ENCODE measurements around the gene ALOX5. TPM values are rescaled to one million over a fixed set of nuclear protein-coding genes. Genes with fewer than 3 reads are reported as not detected.

The ALOX5 gene
- total and polyA plus RNA-seq, 4 donors: 2.9 to 16.9 (median 8.4) TPM

DNA sequence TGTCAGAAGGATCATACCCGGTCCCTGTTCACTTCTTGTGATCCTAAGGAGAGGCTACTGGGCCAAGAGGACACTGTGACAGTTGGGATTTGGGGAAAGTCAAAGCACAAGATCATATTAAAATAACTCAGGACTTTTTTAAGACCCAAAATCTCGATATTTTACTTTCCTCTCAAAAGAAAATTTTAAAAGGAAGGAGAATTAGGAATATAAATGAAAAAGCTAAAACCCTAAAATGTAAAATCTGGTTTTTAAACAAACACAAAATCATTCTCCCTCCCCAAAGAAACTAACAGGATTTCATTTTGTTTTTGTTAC is 36.4 kb downstream of the ALOX5 start:
- Histone ChIP-seq H3K4me1 (ENCODE audit: control insufficient read depth in 4 of 4, insufficient read depth in 4 of 4, low read length in 3 of 4) (no peaks in the 10 kb centered on the region), H3K9ac (ENCODE audit: low read depth in 1 of 2, low read length in 2 of 2) (no peak overlapping the region), H3K9me3 (ENCODE audit: control insufficient read depth in 4 of 4, low read length in 3 of 4) (no peaks in the 10 kb centered on the region), H3K27me3 (ENCODE audit: control insufficient read depth in 4 of 4, insufficient read depth in 4 of 4, low read length in 3 of 4) (no peaks in the 10 kb centered on the region), H3K36me3 (ENCODE audit: control insufficient read depth in 4 of 4, insufficient read depth in 3 of 4, low read depth in 1 of 4, low read length in 3 of 4) (no peaks in the 10 kb centered on the region), H3K4me3 (ENCODE audit: low read depth in 1 of 3, low read length in 3 of 3) (no peak overlapping the region), H3K27ac (ENCODE audit: low read depth in 1 of 2, low read length in 2 of 2) (no peak overlapping the region)
- DNase-seq (ENCODE audit: low spot score): no peak
- TF ChIP-seq EGR1 (IDR thresholded peaks at IDR 0.05; ENCODE audit: low read depth in 2 of 2) (no peak), RXRA (IDR thresholded peaks at IDR 0.05) (no peak), TAF1 (conservative IDR thresholded peaks at IDR 0.05) (no peak), HNF4G (IDR thresholded peaks at IDR 0.05) (no peak), YY1 (IDR thresholded peaks at IDR 0.05) (no peak), GABPA (IDR thresholded peaks at IDR 0.05 in 1 of 2, conservative IDR thresholded peaks at IDR 0.05 in 1 of 2) (no peak), FOXA1 (IDR thresholded peaks at IDR 0.05) (no peak)
- TF ChIP-seq, protein P1, sequence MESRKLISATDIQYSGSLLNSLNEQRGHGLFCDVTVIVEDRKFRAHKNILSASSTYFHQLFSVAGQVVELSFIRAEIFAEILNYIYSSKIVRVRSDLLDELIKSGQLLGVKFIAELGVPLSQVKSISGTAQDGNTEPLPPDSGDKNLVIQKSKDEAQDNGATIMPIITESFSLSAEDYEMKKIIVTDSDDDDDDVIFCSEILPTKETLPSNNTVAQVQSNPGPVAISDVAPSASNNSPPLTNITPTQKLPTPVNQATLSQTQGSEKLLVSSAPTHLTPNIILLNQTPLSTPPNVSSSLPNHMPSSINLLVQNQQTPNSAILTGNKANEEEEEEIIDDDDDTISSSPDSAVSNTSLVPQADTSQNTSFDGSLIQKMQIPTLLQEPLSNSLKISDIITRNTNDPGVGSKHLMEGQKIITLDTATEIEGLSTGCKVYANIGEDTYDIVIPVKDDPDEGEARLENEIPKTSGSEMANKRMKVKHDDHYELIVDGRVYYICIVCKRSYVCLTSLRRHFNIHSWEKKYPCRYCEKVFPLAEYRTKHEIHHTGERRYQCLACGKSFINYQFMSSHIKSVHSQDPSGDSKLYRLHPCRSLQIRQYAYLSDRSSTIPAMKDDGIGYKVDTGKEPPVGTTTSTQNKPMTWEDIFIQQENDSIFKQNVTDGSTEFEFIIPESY (IDR thresholded peaks at IDR 0.05): no peak
- TF ChIP-seq, protein P2, sequence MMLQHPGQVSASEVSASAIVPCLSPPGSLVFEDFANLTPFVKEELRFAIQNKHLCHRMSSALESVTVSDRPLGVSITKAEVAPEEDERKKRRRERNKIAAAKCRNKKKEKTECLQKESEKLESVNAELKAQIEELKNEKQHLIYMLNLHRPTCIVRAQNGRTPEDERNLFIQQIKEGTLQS (IDR thresholded peaks at IDR 0.05): no peak
- TF ChIP-seq, protein P3, sequence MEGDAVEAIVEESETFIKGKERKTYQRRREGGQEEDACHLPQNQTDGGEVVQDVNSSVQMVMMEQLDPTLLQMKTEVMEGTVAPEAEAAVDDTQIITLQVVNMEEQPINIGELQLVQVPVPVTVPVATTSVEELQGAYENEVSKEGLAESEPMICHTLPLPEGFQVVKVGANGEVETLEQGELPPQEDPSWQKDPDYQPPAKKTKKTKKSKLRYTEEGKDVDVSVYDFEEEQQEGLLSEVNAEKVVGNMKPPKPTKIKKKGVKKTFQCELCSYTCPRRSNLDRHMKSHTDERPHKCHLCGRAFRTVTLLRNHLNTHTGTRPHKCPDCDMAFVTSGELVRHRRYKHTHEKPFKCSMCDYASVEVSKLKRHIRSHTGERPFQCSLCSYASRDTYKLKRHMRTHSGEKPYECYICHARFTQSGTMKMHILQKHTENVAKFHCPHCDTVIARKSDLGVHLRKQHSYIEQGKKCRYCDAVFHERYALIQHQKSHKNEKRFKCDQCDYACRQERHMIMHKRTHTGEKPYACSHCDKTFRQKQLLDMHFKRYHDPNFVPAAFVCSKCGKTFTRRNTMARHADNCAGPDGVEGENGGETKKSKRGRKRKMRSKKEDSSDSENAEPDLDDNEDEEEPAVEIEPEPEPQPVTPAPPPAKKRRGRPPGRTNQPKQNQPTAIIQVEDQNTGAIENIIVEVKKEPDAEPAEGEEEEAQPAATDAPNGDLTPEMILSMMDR (IDR thresholded peaks at IDR 0.05; ENCODE audit: low read depth, low read length, missing input control): no peak
- TF ChIP-seq, protein P4, sequence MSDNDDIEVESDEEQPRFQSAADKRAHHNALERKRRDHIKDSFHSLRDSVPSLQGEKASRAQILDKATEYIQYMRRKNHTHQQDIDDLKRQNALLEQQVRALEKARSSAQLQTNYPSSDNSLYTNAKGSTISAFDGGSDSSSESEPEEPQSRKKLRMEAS (IDR thresholded peaks at IDR 0.05): no peak
- WGBS: 71% methylated on average over 2 of the region's 2 CpGs

DNA sequence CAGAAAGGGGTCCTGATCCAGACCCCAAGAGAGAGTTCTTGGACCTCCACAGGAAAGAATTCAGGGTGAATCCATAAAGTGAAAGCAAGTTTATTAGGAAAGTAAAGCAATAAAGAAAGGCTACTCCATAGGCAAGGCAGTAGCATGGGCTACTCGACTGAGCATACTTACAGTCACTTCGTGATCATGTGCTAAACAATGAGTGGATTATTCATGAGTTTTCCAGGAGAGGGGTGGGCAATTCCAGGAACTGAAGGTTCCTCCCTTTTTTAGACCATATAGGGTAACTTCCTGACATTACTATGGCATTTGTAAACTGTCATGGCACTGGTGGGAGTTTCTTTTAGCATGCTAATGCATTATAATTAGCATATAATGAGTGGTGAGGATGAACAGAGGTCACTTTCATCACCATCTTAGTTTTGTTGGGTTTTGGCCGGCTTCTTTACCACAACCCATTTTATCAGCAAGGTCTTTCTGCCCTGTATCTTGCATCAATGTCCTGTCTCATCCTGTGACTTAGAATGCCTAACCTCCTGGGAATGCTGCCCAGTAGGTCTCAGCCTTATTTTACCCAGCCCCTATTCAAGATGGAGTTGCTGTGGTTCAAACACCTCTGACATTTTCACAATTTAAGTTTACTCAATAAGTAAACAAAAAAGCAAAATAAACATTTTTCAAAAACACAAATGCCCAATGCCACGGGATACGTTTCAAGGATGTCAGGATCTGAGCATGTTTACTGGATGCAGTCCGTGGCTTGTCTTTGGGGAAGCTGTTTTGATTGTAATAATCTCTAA is 37.0 kb downstream of the ALOX5 start:
- H3K27ac ChIP-seq (ENCODE audit: low read depth in 1 of 2, low read length in 2 of 2): no peak overlapping the region
- 79% methylated on average over 6 of the region's 6 CpGs for WGBS
- no peak for TF ChIP-seq NR2F2 (IDR thresholded peaks at IDR 0.05)
- TF ChIP-seq, protein P5, sequence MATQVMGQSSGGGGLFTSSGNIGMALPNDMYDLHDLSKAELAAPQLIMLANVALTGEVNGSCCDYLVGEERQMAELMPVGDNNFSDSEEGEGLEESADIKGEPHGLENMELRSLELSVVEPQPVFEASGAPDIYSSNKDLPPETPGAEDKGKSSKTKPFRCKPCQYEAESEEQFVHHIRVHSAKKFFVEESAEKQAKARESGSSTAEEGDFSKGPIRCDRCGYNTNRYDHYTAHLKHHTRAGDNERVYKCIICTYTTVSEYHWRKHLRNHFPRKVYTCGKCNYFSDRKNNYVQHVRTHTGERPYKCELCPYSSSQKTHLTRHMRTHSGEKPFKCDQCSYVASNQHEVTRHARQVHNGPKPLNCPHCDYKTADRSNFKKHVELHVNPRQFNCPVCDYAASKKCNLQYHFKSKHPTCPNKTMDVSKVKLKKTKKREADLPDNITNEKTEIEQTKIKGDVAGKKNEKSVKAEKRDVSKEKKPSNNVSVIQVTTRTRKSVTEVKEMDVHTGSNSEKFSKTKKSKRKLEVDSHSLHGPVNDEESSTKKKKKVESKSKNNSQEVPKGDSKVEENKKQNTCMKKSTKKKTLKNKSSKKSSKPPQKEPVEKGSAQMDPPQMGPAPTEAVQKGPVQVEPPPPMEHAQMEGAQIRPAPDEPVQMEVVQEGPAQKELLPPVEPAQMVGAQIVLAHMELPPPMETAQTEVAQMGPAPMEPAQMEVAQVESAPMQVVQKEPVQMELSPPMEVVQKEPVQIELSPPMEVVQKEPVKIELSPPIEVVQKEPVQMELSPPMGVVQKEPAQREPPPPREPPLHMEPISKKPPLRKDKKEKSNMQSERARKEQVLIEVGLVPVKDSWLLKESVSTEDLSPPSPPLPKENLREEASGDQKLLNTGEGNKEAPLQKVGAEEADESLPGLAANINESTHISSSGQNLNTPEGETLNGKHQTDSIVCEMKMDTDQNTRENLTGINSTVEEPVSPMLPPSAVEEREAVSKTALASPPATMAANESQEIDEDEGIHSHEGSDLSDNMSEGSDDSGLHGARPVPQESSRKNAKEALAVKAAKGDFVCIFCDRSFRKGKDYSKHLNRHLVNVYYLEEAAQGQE (IDR thresholded peaks at IDR 0.05): no peak
- TF ChIP-seq, protein P3 (IDR thresholded peaks at IDR 0.05; ENCODE audit: low read depth, low read length, missing input control): no peak
- TF ChIP-seq, protein P4 (IDR thresholded peaks at IDR 0.05): no peak
- TF ChIP-seq FOXA1 (IDR thresholded peaks at IDR 0.05): no peak
- TF ChIP-seq, protein P2 (IDR thresholded peaks at IDR 0.05): no peak
- no peak for TF ChIP-seq HNF4G (IDR thresholded peaks at IDR 0.05)

More for the DNA sequence above, 37.0 kb downstream of the ALOX5 start:
- Histone ChIP-seq H3K27me3 (ENCODE audit: control insufficient read depth in 4 of 4, insufficient read depth in 4 of 4, low read length in 3 of 4) (no peaks in the 10 kb centered on the region), H3K9ac (ENCODE audit: low read depth in 1 of 2, low read length in 2 of 2) (no peak overlapping the region), H3K4me3 (ENCODE audit: low read depth in 1 of 3, low read length in 3 of 3) (no peak overlapping the region), H3K9me3 (ENCODE audit: control insufficient read depth in 4 of 4, low read length in 3 of 4) (no peaks in the 10 kb centered on the region), H3K36me3 (ENCODE audit: control insufficient read depth in 4 of 4, insufficient read depth in 3 of 4, low read depth in 1 of 4, low read length in 3 of 4) (no peaks in the 10 kb centered on the region), H3K4me1 (ENCODE audit: control insufficient read depth in 4 of 4, insufficient read depth in 4 of 4, low read length in 3 of 4) (no peaks in the 10 kb centered on the region)
- DNase-seq (ENCODE audit: low spot score): no peak
